Body of pancreas (tissue), 4 donors: ENCODE data around the gene PLAGL1.

Experiments used
- CTCF ChIP-seq, 7 experiments: fragments of 450-650 bp in 4 of 7; fragments of 200-600 bp in 3 of 7; sonication (generic) in 3 of 7; IDR thresholded peaks; one replicate each; pipeline ENCODE4 v1.5.1; 2016 to 2019; ENCODE audit warnings: antibody characterized with exemption in 7 of 7
- POLR2A ChIP-seq, 3 donors: fragments of 450-650 bp; IDR thresholded peaks; one replicate each; pipeline ENCODE4 v1.6.1; 2016; ENCODE audit warnings: antibody characterized with exemption in 3 of 3, mild to moderate bottlenecking in 2 of 3

GRCh38 chr6:143949962-143950361, 58.1 kb downstream of the PLAGL1 start:
- TF ChIP-seq CTCF (IDR thresholded peaks at IDR 0.05) (no peak), POLR2A (IDR thresholded peaks at IDR 0.05) (no peak)
